Stimulated activated effector memory CD8-positive, alpha-beta T cell treated with anti-CD3 and anti-CD28 coated beads, Interleukin-12 subunit alpha, Interleukin-12 subunit beta, amount 100 ng/mL, for 72 hours (primary cell): Measurements from ENCODE around the gene GXYLT2.

Source experiments
- ATAC-seq: fragments of 150-1000 bp; cut with Tn5 transposase; 2 replicates; pipeline ENCODE4 v1.10.0; 2021
- DNase-seq, 2 donors: peaks; one replicate each; pipeline ENCODE4 v3.0.0; 2021 to 2022; ENCODE audit warnings: low spot score in 2 of 2
- H3K27ac Mint-ChIP-seq: one replicate; pipeline ENCODE4 v1.8.0; 2022; ENCODE audit warnings: mild to moderate bottlenecking, mixed read lengths
- H3K36me3 Mint-ChIP-seq: one replicate; pipeline ENCODE4 v1.8.0; 2022; ENCODE audit warnings: mild to moderate bottlenecking, mixed read lengths
- H3K4me1 Mint-ChIP-seq: one replicate; pipeline ENCODE4 v1.8.0; 2022; ENCODE audit warnings: mixed read lengths
- H3K4me3 Mint-ChIP-seq: one replicate; pipeline ENCODE4 v1.8.0; 2022; ENCODE audit warnings: mild to moderate bottlenecking, mixed read lengths
- H3K9me3 Mint-ChIP-seq: one replicate; pipeline ENCODE4 v1.8.0; 2022; ENCODE audit warnings: mixed read lengths

Gene GXYLT2

DNA sequence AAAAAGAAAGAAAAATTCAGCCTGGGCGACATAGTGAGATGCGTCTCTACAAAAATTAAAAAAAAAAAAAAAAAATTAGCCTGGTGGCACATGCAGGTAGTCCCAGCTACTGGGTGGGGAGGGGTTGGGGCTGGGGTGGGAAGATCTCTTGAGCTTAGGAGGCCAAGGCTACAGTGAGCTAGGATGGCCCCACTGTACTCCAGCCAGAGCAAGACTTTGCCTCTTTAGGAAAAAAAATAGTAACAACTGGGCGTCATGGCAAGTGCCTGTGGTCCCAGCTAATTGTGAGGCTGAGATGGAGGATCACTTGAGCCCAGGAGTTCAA lies 84.8 kb downstream of the GXYLT2 start:
- no peaks in the 10 kb centered on the region for H3K9me3 Mint-ChIP-seq
- H3K36me3 Mint-ChIP-seq = peaks cover 7% of the 10 kb centered on the region
- no peak overlapping the region for H3K4me3 Mint-ChIP-seq
- no peak for ATAC-seq
- no peak for DNase-seq
- no peak overlapping the region for H3K27ac Mint-ChIP-seq
- peaks cover 18% of the 10 kb centered on the region for H3K4me1 Mint-ChIP-seq

DNA sequence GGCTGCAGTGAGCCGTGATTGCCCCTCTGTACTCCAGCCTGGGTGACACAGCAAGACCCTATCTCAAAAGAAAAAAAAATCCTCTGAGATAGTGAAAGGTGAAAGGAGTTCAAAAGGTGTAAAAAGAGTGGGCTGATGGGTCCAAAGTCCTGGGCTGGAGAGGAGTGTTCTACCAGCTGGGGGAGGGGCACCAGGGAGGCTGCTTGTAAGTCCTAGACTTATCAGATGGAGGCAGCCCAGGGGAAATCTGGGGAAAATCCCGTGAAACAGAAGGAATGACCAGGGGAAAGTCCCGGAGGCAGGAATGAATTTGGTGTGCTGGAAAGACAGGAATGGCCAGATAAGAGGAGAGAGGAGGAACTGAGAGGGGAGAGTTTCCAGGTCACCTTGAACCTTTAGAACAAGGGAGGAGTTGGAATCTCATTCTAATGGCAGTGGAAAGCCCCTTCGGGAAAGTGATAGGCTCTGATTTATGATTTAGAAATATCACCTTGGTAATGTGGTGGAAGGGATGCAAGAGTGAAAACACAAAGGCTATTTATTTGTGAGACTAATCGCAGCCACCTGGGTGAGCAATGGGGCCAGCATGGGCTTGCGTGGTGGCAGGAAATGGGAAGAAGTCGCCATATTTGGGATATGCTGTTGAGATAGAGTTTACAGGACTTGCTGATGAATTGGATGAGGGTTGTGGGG lies 85.3 kb downstream of the GXYLT2 start:
- ATAC-seq = no peak
- Mint-ChIP-seq H3K9me3 (no peaks in the 10 kb centered on the region), H3K4me1 (peaks cover 18% of the 10 kb centered on the region), H3K4me3 (no peak overlapping the region), H3K27ac (no peak overlapping the region), H3K36me3 (peaks cover 7% of the 10 kb centered on the region)
- DNase-seq = no peak

DNA sequence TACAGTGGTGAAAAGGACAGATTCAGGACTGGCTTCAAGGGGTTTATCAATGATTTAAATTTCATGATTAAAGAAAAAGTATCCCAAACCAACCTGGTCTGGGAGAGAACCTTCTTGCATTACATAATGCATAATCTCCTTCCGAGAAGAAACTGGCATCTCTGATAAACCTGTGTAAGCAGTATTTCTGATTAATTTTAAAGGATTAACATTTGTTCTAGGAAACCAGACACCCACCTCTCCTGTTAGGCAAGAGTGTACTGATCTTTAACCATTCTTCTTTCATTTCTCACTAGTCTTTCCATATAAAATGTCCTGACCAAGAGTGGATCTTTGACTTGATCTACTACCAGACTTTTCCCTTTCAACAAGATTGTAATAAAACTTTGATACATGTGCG lies 85.9 kb downstream of the GXYLT2 start:
- H3K36me3 Mint-ChIP-seq = peaks cover 7% of the 10 kb centered on the region
- DNase-seq = no peak
- no peak overlapping the region for H3K27ac Mint-ChIP-seq
- H3K4me3 Mint-ChIP-seq = no peak overlapping the region
- no peaks in the 10 kb centered on the region for H3K9me3 Mint-ChIP-seq
- no peak for ATAC-seq
- H3K4me1 Mint-ChIP-seq = peaks cover 18% of the 10 kb centered on the region

DNA sequence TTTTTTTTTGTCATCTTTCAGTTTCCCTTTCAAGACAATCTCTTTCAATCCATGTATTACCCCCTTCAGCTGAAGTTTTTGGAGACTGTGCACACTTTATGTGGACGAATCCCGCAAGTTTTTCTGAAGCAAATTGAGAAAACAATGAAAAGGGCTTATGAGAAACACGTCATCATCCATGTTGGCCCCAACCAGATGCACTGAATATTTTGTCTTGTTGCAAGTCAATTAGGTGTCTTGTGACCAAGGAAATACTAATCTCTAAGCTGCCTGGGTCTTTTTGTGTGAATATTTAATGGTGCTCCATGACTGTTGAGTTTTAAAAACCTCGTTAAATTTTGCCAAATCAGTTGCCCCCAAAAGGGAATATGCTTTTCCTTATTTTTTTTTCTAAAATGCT lies 87.1 kb downstream of the GXYLT2 start:
- peaks cover 18% of the 10 kb centered on the region for H3K4me1 Mint-ChIP-seq
- H3K27ac Mint-ChIP-seq = no peak overlapping the region
- no peak overlapping the region for H3K4me3 Mint-ChIP-seq
- DNase-seq (no peak), ATAC-seq (no peak)
- H3K9me3 Mint-ChIP-seq = no peaks in the 10 kb centered on the region
- H3K36me3 Mint-ChIP-seq = peaks cover 7% of the 10 kb centered on the region

- ATAC-seq (no peak), DNase-seq (no peak)
- H3K27ac Mint-ChIP-seq = no peak overlapping the region
- H3K4me1 Mint-ChIP-seq = peaks cover 18% of the 10 kb centered on the region
- H3K4me3 Mint-ChIP-seq = no peak overlapping the region
- peaks cover 7% of the 10 kb centered on the region for H3K36me3 Mint-ChIP-seq
- no peaks in the 10 kb centered on the region for H3K9me3 Mint-ChIP-seq
Observed at GRCh38 chr3:72976281-72976741, 88.5 kb downstream of the GXYLT2 start.

- DNase-seq (peak; percentile 18 to 60), ATAC-seq (peak; percentile 97)
- H3K9me3 Mint-ChIP-seq = no peaks in the 10 kb centered on the region
- peaks cover 7% of the 10 kb centered on the region for H3K36me3 Mint-ChIP-seq
- H3K4me1 Mint-ChIP-seq = peaks cover 14% of the 10 kb centered on the region
- H3K27ac Mint-ChIP-seq = peak overlapping the region; percentile 88
- H3K4me3 Mint-ChIP-seq = peak overlapping the region; percentile 5
Observed at GRCh38 chr3:72977060-72977808, 89.4 kb downstream of the GXYLT2 start.

GRCh38 chr3:72982609-72983366 lies 94.9 kb downstream of the GXYLT2 start:
- H3K9me3 Mint-ChIP-seq = no peaks in the 10 kb centered on the region
- H3K27ac Mint-ChIP-seq = no peak overlapping the region
- DNase-seq (no peak), ATAC-seq (no peak)
- peaks cover 10% of the 10 kb centered on the region for H3K4me1 Mint-ChIP-seq
- no peak overlapping the region for H3K4me3 Mint-ChIP-seq
- no peaks in the 10 kb centered on the region for H3K36me3 Mint-ChIP-seq

DNA sequence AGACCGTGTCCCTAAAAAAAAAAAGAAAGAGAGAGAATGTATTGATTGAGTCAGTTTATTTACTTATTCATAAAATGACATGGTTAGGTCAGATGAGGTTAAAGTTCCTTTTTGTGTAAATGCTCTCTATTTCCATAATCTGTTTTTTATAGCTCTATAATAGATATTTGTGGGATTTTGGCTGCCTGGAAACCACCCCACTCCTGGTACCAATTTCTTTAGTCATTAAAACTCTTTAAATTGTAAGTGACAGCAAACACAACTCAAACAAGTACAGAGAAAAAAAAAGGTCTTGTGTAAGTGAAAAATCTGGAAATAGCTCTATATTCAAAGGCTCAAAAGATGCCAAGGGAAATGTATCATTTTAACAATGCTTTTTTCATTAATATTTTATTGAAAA lies 97.7 kb downstream of the GXYLT2 start:
- peaks cover 11% of the 10 kb centered on the region for H3K4me1 Mint-ChIP-seq
- DNase-seq (no peak), ATAC-seq (no peak)
- H3K9me3 Mint-ChIP-seq = no peaks in the 10 kb centered on the region
- no peak overlapping the region for H3K4me3 Mint-ChIP-seq
- no peaks in the 10 kb centered on the region for H3K36me3 Mint-ChIP-seq
- H3K27ac Mint-ChIP-seq = no peak overlapping the region

- H3K27ac Mint-ChIP-seq = no peak overlapping the region
- H3K9me3 Mint-ChIP-seq = no peaks in the 10 kb centered on the region
- ATAC-seq (peak; percentile 19), DNase-seq (no peak)
- no peaks in the 10 kb centered on the region for H3K36me3 Mint-ChIP-seq
- no peak overlapping the region for H3K4me3 Mint-ChIP-seq
- H3K4me1 Mint-ChIP-seq = peaks cover 6% of the 10 kb centered on the region
Observed at GRCh38 chr3:72990701-72991395, 103.0 kb downstream of the GXYLT2 start.

- DNase-seq (no peak), ATAC-seq (no peak)
- Mint-ChIP-seq H3K9me3 (no peaks in the 10 kb centered on the region), H3K36me3 (no peaks in the 10 kb centered on the region), H3K27ac (no peak overlapping the region), H3K4me3 (no peak overlapping the region), H3K4me1 (peaks cover 6% of the 10 kb centered on the region)
Observed at GRCh38 chr3:72991522-72991921, 103.7 kb downstream of the GXYLT2 start.

DNA sequence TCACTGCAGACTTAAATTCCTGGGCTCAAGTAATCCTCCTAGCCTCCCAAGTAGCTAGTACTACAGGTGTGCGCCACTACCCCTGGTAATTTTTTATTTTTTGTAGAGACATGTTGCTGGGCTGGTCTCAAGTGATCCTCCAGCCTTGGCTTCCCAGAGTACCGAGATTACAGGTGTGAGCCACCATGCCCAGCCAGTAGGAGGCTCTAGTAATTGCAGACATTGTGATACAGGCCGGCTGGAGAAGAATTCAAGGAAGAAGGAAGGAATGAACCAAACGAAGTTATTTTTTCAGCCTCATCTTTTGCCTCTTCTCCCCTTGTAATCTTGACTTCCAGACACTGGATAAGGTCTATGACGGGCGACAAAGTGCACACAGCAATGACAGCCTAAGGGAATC lies 105.5 kb downstream of the GXYLT2 start:
- no peak for DNase-seq
- Mint-ChIP-seq H3K36me3 (peaks cover 10% of the 10 kb centered on the region), H3K9me3 (no peaks in the 10 kb centered on the region), H3K27ac (no peak overlapping the region), H3K4me3 (no peak overlapping the region), H3K4me1 (peaks cover 8% of the 10 kb centered on the region)
- ATAC-seq = no peak

GRCh38 chr3:72995337-72995736 lies 107.5 kb downstream of the GXYLT2 start:
- ATAC-seq (no peak), DNase-seq (no peak)
- peaks cover 21% of the 10 kb centered on the region for H3K4me1 Mint-ChIP-seq
- peak overlapping the region; percentile 81 for H3K4me3 Mint-ChIP-seq
- H3K36me3 Mint-ChIP-seq = peaks cover 30% of the 10 kb centered on the region
- no peaks in the 10 kb centered on the region for H3K9me3 Mint-ChIP-seq
- no peak overlapping the region for H3K27ac Mint-ChIP-seq

DNA sequence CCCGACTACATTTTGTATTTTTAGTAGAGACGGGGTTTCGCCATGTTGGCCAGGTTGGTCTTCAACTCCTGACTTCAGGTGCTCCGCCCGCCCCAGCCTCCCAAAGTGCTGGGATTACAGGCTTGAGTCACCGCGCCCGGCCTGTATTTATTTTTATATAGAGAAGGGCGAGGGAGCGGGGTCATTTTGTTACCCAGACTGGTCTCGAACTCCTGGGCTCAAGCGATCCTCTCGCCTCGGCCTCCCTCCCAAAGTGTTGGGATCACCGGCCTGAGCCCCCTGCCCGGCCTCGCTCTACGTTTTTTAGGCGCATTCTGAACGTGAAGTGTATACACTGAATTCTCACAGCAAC lies 108.3 kb downstream of the GXYLT2 start:
- Mint-ChIP-seq H3K9me3 (no peaks in the 10 kb centered on the region), H3K4me3 (peak overlapping the region; percentile 81), H3K36me3 (peaks cover 37% of the 10 kb centered on the region), H3K4me1 (peaks cover 23% of the 10 kb centered on the region), H3K27ac (peak overlapping the region; percentile 88)
- DNase-seq = no peak
- no peak for ATAC-seq

GRCh38 chr3:72996473-72997333 lies 108.9 kb downstream of the GXYLT2 start, which contains the start of gene PPP4R2:
Gene PPP4R2, plus strand, starts transcription at chr3:72996811. Its CDS starts 227 bp downstream, at chr3:72997038.
- peak within 1 kb of the TSS; percentile 81 for H3K4me3 Mint-ChIP-seq
- peaks cover 29% of the 10 kb centered on the region for H3K4me1 Mint-ChIP-seq
- ATAC-seq = peak; percentile 94
- H3K36me3 Mint-ChIP-seq = peaks cover 44% of the 10 kb centered on the region
- DNase-seq = peak; percentile 91 to 94
- no peaks in the 10 kb centered on the region for H3K9me3 Mint-ChIP-seq
- H3K27ac Mint-ChIP-seq = peak within 1 kb of the TSS; percentile 88
